Body of pancreas (tissue), 4 donors: ENCODE data around the gene GAMT. TPM values are rescaled to one million over a fixed set of nuclear protein-coding genes. Genes with fewer than 3 reads are reported as not detected.

Experiments used
- ATAC-seq: fragments of 150-250 bp; one replicate; pipeline ENCODE4 v1.9.1; 2016
- DNase-seq, 4 donors: peaks; one replicate each; pipeline ENCODE4 v3.0.0-alpha.2; 2019
- H3K27ac ChIP-seq, 4 donors: fragments of 200-600 bp; sonication (generic); 1 replicate in 3 of 4; 2 replicates in 1 of 4; pipeline versions ENCODE4 v1.5.1 to v1.6.1; 2016 to 2019; ENCODE audit warnings: mild to moderate bottlenecking in 1 of 4, mixed read lengths in 1 of 4, moderate library complexity in 1 of 4
- H3K27me3 ChIP-seq, 2 donors: fragments of 200-600 bp; sonication (generic); one replicate each; pipeline ENCODE4 v1.6.0; 2016; ENCODE audit warnings: mild to moderate bottlenecking in 1 of 2
- H3K36me3 ChIP-seq, 2 donors: fragments of 200-600 bp; sonication (generic); replicated peaks in 1 of 2; 2 replicates each; pipeline ENCODE4 v1.5.1; 2016; ENCODE audit warnings: low read depth in 2 of 2; ENCODE audit not compliant: insufficient read depth in 1 of 2
- H3K4me1 ChIP-seq: fragments of 200-600 bp; sonication (generic); one replicate; pipeline ENCODE4 v1.6.0; 2016
- H3K4me3 ChIP-seq, 2 donors: fragments of 200-600 bp; sonication (generic); 1 replicate in 1 of 2; 2 replicates in 1 of 2; pipeline ENCODE4 v1.5.1; 2016 to 2019
- H3K9me3 ChIP-seq, 3 donors: fragments of 200-600 bp; sonication (generic); 1 replicate in 2 of 3; 2 replicates in 1 of 3; pipeline ENCODE4 v1.5.1; 2016
- POLR2A ChIP-seq, 3 donors: fragments of 450-650 bp; IDR thresholded peaks; one replicate each; pipeline ENCODE4 v1.6.1; 2016; ENCODE audit warnings: antibody characterized with exemption in 3 of 3, mild to moderate bottlenecking in 2 of 3
- WGBS, 2 donors: methylation state at CpG; one replicate each; pipeline ENCODE4 v1.1.5; 2017; 5-methylcytosine and 5-hydroxymethylcytosine counted together
- intact Hi-C: fragments of 100-400 bp; cut with DNase I; formaldehyde crosslinking; loops from one replicate; pipeline ENCODE4 v1.15.1; 2023
- total RNA-seq, 2 donors: library from RNA; depleted of rRNA; stranded (reverse); fragments of >200 nt; gene quantifications; one replicate each; pipeline ENCODE4 v1.1.0, GENCODE V29; 2016
- TF ChIP-seq, protein P1 (sequence below), 7 experiments: fragments of 450-650 bp in 4 of 7; fragments of 200-600 bp in 3 of 7; sonication (generic) in 3 of 7; IDR thresholded peaks; one replicate each; pipeline ENCODE4 v1.5.1; 2016 to 2019; ENCODE audit warnings: antibody characterized with exemption in 7 of 7

Gene GAMT
- total RNA-seq, 2 donors from 2014 or later = 70.2 to 129 TPM

DNA sequence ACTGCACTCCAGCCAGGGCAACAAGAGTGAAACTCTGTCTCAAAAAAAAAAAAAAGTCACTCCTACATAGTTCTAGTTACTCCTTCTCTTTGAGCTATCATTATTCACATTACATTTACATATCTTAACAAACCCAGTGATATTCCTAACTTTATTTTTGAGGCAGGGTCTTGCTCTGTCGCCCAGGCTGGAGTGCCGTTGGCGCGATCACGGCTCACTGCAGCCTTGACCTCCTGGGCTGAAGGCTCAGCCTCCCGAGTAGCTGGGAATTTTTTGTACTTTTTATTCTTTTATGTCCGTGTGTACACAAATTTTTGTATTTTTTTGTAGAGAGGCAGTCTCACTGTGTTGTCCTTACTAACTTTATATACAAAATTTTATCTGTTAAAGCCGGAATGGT lies 36.3 kb upstream of the GAMT start:
- intact Hi-C loops = no loop called here

GRCh38 chr19:1435378-1435989 lies 34.1 kb upstream of the GAMT start:
- ATAC-seq (no peak), DNase-seq (no peak)
- intact Hi-C loops = no loop called here
- no peak overlapping the region for H3K27ac ChIP-seq
- H3K4me3 ChIP-seq = no peak overlapping the region
- H3K4me1 ChIP-seq = peaks cover 22% of the 10 kb centered on the region
- H3K36me3 ChIP-seq = peaks cover 14 to 21% of the 10 kb centered on the region in 2 donors
- H3K9me3 ChIP-seq = no peaks in the 10 kb centered on the region
- 87 to 91% methylated on average over 20 to 21 of the region's 21 CpGs for WGBS, 2 donors
- TF ChIP-seq, protein P1, sequence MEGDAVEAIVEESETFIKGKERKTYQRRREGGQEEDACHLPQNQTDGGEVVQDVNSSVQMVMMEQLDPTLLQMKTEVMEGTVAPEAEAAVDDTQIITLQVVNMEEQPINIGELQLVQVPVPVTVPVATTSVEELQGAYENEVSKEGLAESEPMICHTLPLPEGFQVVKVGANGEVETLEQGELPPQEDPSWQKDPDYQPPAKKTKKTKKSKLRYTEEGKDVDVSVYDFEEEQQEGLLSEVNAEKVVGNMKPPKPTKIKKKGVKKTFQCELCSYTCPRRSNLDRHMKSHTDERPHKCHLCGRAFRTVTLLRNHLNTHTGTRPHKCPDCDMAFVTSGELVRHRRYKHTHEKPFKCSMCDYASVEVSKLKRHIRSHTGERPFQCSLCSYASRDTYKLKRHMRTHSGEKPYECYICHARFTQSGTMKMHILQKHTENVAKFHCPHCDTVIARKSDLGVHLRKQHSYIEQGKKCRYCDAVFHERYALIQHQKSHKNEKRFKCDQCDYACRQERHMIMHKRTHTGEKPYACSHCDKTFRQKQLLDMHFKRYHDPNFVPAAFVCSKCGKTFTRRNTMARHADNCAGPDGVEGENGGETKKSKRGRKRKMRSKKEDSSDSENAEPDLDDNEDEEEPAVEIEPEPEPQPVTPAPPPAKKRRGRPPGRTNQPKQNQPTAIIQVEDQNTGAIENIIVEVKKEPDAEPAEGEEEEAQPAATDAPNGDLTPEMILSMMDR (IDR thresholded peaks at IDR 0.05) = no peak
- TF ChIP-seq POLR2A (IDR thresholded peaks at IDR 0.05) = no peak
- no peaks in the 10 kb centered on the region for H3K27me3 ChIP-seq

More for the DNA sequence above, 36.3 kb upstream of the GAMT start:
- TF ChIP-seq, protein P1 (IDR thresholded peaks at IDR 0.05) = no peak
- no peak for TF ChIP-seq POLR2A (IDR thresholded peaks at IDR 0.05)
- Histone ChIP-seq H3K9me3 (no peaks in the 10 kb centered on the region), H3K4me3 (no peak overlapping the region), H3K27ac (peak overlapping the region in 2 of 4 donors; percentile 87 to 94), H3K27me3 (no peaks in the 10 kb centered on the region), H3K36me3 (peaks cover 7 to 25% of the 10 kb centered on the region in 2 donors), H3K4me1 (peaks cover 27% of the 10 kb centered on the region)
- DNase-seq (no peak), ATAC-seq (no peak)
- WGBS, 2 donors = 20 to 21% methylated on average over 8 of the region's 8 CpGs

- H3K4me3 ChIP-seq = no peak overlapping the region
- H3K4me1 ChIP-seq = peaks cover 13% of the 10 kb centered on the region
- no peaks in the 10 kb centered on the region for H3K9me3 ChIP-seq
- H3K27ac ChIP-seq = no peak overlapping the region
- ATAC-seq (no peak), DNase-seq (no peak)
- intact Hi-C loops = no loop called here
- H3K36me3 ChIP-seq = peaks cover 16 to 17% of the 10 kb centered on the region in 2 donors
- WGBS, 2 donors = 88 to 89% methylated on average over 7 to 35 of the region's 39 CpGs
- no peaks in the 10 kb centered on the region for H3K27me3 ChIP-seq
- TF ChIP-seq, protein P1 (IDR thresholded peaks at IDR 0.05) = no peak
- no peak for TF ChIP-seq POLR2A (IDR thresholded peaks at IDR 0.05)
These were observed 33.3 kb upstream of the GAMT start for GRCh38 chr19:1434577-1435060.

- H3K27ac ChIP-seq = no peak overlapping the region
- H3K4me1 ChIP-seq = peaks cover 7% of the 10 kb centered on the region
- no peak for ATAC-seq
- no peaks in the 10 kb centered on the region for H3K27me3 ChIP-seq
- peaks cover 17 to 18% of the 10 kb centered on the region in 2 donors for H3K36me3 ChIP-seq
- TF ChIP-seq, protein P1 (IDR thresholded peaks at IDR 0.05) = no peak
- no peak for TF ChIP-seq POLR2A (IDR thresholded peaks at IDR 0.05)
- intact Hi-C loops = no loop called here
- WGBS, 2 donors = 96% methylated on average over 5 to 17 of the region's 17 CpGs
- DNase-seq = no peak
- no peaks in the 10 kb centered on the region for H3K9me3 ChIP-seq
- H3K4me3 ChIP-seq = no peak overlapping the region
These were observed 32.7 kb upstream of the GAMT start for GRCh38 chr19:1434040-1434366.
